ENCODE results near the gene PDIA6.

GRCh38 chr2:10842506-10842905 is 29.9 kb upstream of the PDIA6 start:
- TF ChIP-seq CTCF (IDR thresholded peaks at IDR 0.05; ENCODE audit: insufficient read depth, low read length) (no peak), GABPA (IDR thresholded peaks at IDR 0.05; ENCODE audit: low read depth) (no peak)

Data from HL-60 (cell line).